HS-5 (cell line): ENCODE results near the gene PCDHA8.
"Not testable (repeated sequence)": the region's sequence is repeated elsewhere in the genome, so short reads cannot be mapped to it uniquely, and the experiment has no call there.

Experiments used
- DNase-seq: peaks from one replicate; pipeline ENCODE4 v3.0.0-alpha.2; 2012; ENCODE audit warnings: low read depth

Gene PCDHA8

DNA sequence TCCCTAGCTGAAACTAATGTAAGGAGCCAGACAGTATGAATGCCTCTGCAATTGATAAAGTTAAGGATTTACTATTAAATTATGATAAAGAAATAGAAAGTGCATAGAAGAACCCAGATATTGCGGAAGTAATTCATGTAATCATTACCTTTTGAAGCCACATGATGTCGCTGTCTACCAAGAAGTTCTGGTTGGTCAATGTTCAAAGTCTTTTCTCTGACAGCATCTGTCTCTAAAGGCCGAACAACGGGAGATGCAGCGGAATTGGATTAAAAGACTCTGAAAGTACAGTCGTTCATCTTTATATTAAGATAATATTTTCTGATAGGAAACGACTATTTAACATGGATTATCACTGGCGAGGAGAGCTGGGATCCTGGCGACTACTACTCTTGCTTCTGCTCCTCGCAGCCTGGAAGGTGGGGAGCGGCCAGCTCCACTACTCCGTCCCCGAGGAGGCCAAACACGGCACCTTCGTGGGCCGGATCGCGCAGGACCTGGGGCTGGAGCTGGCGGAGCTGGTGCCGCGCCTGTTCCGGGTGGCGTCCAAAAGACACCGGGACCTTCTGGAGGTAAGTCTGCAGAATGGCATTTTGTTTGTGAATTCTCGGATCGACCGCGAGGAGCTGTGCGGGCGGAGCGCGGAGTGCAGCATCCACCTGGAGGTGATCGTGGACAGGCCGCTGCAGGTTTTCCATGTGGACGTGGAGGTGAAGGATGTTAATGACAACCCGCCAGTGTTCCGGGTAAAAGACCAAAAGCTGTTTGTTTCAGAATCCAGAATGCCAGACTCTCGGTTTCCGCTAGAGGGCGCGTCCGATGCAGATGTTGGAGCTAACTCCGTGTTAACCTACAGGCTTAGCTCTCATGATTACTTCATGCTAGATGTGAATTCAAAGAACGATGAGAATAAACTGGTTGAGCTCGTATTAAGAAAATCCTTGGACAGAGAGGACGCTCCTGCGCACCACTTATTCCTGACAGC is at the start of gene PCDHA8:
Gene PCDHA8, plus strand, starts transcription at position 210 of the 985 bp plus-strand sequence. Its CDS starts 135 bp downstream, at position 345.
- DNase-seq = no peak

DNA sequence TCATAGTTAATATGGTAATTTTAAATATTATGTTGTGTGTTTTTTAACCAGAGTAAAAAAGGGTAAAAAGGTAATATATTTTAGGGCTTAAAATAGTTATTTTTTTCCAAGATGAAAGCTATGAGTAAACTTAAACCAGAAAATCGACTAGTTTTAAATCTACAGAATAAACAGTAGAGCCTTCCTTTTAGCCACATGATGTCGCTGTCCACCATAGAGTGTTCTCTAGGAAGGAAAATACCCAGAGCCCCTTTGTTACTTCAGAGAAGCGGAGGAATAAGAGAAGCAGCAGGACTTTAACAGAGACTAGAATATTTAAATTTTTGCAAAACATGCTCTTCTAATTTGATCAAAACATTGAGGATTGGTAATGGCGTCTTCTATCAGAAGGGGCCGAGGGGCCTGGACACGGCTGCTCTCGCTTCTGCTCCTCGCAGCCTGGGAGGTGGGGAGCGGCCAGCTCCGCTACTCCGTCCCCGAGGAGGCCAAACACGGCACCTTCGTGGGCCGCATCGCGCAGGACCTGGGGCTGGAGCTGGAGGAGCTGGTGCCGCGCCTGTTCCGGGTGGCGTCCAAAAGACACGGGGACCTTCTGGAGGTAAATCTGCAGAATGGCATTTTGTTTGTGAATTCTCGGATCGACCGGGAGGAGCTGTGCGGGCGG is 46.3 kb upstream of the PCDHA8 start, which contains the start of gene PCDHA2:
Gene PCDHA2, plus strand, starts transcription at position 258 of the 664 bp plus-strand sequence.
- no peak for DNase-seq

DNA sequence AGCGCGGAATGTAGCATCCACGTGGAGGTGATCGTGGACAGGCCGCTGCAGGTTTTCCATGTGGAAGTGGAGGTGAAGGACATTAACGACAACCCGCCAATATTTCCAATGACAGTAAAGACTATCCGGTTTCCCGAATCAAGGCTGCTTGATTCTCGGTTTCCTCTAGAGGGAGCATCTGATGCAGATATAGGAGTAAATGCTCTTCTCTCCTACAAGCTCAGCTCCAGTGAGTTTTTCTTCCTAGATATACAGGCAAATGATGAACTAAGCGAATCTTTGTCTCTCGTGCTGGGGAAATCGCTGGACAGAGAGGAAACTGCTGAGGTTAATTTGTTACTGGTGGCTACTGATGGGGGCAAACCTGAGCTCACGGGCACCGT is 45.7 kb upstream of the PCDHA8 start:
- DNase-seq = no peak

DNA sequence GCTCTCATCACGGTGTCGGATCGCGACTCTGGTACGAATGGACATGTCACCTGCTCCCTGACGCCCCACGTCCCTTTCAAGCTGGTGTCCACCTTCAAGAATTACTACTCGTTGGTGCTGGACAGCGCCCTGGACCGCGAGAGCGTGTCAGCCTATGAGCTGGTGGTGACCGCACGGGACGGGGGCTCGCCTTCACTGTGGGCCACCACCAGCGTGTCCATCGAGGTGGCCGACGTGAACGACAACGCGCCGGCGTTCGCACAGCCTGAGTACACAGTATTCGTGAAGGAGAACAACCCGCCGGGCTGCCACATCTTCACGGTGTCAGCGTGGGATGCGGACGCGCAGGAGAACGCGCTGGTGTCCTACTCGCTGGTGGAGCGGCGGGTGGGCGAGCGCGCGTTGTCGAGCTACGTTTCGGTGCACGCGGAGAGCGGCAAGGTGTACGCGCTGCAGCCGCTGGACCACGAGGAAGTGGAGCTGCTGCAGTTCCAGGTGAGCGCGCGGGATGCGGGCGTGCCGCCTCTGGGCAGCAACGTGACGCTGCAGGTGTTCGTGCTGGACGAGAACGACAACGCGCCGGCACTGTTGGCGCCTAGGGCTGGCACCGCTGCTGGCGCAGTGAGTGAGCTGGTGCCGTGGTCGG is 44.8 kb upstream of the PCDHA8 start:
- DNase-seq = not testable (repeated sequence)

- no peak for DNase-seq
These were observed 44.3 kb upstream of the PCDHA8 start for GRCh38 chr5:140796718-140797095.

- DNase-seq = no peak
These were observed 40.0 kb upstream of the PCDHA8 start, which contains the start of gene PCDHA3 for GRCh38 chr5:140800816-140801493. Gene PCDHA3, plus strand, starts transcription at chr5:140801057.

DNA sequence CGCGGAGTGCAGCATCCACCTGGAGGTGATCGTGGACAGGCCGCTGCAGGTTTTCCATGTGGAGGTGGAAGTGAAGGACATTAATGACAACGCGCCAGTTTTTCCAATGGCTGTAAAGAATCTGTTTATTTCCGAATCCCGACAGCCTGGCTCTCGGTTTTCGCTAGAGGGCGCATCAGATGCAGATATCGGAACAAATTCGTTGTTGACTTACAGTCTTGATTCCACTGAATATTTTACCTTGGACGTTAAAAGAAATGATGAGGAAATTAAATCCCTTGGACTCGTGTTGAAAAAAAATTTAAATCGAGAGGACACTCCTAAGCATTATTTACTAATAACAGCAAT is 39.5 kb upstream of the PCDHA8 start:
- no peak for DNase-seq

GRCh38 chr5:140802381-140802780 is 38.6 kb upstream of the PCDHA8 start:
- not testable (repeated sequence) for DNase-seq

GRCh38 chr5:140802781-140803271 is 38.2 kb upstream of the PCDHA8 start:
- no peak for DNase-seq

DNA sequence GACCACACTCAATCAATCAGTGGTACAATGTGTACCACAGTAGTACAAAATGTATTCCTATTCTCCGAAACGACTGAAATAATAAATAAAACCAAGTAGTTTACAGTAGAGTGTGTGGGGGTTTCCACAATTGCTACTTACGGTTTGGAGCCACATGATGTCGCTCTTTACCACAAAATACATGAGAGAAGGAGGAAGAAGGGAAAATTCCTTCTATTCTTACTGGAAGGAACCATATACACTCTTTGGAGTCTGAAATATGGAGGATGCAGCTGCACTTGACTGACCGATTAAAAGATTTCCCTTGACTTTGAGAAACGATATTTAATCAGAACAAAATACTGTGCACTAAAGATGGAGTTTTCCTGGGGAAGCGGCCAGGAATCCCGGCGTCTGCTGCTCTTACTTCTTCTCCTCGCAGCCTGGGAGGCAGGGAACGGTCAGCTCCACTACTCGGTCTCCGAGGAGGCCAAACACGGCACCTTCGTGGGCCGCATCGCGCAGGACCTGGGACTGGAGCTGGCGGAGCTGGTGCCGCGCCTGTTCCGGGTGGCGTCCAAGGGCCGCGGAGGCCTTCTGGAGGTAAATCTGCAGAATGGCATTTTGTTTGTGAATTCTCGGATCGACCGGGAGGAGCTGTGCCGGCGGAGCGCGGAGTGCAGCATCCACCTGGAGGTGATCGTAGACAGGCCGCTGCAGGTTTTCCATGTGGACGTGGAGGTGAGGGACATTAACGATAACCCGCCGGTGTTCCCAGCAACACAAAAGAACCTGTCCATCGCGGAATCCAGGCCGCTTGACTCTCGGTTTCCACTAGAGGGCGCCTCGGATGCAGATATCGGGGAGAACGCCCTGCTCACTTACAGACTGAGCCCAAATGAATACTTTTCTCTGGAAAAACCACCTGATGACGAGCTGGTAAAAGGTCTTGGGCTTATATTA is 33.9 kb upstream of the PCDHA8 start, which contains the start of gene PCDHA4:
Gene PCDHA4, plus strand, starts transcription at position 235 of the 942 bp plus-strand sequence.
- no peak for DNase-seq

GRCh38 chr5:140808241-140808888 is 32.6 kb upstream of the PCDHA8 start:
- DNase-seq = not testable (repeated sequence)

GRCh38 chr5:140808889-140809291 is 32.1 kb upstream of the PCDHA8 start:
- no peak for DNase-seq

DNA sequence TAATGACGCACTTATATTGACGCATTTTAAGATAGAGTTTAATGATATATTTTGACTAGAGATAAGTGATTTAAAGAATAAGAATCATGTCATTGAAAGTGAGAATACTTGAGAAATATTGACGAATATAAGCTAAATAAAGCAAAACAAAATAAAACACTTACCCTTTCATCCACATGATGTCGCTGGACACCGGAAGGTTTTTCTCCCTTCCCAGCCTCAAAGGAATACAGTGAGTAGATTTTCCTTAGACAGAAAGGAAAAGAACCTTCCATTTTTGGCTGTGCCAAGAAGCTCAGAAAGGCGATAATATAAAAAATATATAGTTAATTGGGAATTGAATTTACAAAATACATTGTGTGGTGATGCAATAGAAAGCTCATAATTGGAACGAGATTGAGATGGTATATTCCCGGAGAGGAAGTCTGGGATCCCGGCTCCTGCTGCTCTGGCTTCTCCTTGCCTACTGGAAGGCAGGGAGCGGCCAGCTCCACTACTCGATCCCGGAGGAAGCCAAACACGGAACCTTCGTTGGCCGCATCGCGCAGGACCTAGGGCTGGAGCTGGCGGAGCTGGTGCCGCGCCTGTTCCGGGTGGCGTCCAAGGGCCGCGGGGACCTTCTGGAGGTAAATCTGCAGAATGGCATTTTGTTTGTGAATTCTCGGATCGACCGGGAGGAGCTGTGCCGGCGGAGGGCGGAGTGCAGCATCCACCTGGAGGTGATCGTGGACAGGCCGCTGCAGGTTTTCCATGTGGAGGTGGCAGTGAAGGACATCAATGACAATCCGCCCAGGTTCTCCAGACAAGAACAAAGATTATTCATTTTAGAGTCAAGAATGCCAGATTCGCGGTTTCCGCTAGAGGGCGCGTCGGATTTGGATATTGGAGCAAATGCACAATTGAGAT is 19.4 kb upstream of the PCDHA8 start, which contains the start of gene PCDHA5:
Gene PCDHA5, plus strand, starts transcription at position 239 of the 906 bp plus-strand sequence.
- no peak for DNase-seq

DNA sequence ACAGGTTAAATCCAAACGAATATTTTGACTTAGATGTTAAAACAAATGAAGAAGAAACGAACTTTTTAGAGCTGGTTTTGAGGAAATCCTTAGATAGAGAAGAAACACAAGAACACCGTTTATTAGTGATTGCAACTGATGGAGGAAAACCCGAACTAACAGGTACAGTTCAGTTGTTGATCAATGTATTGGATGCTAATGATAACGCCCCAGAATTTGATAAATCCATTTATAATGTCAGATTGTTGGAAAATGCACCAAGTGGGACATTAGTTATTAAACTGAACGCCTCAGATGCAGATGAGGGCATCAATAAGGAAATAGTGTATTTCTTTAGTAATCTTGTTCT is 18.7 kb upstream of the PCDHA8 start:
- DNase-seq = no peak

- DNase-seq = not testable (repeated sequence)
These were observed 18.0 kb upstream of the PCDHA8 start for GRCh38 chr5:140822969-140823368.

GRCh38 chr5:140823475-140823874 is 17.5 kb upstream of the PCDHA8 start:
- no peak for DNase-seq

DNA sequence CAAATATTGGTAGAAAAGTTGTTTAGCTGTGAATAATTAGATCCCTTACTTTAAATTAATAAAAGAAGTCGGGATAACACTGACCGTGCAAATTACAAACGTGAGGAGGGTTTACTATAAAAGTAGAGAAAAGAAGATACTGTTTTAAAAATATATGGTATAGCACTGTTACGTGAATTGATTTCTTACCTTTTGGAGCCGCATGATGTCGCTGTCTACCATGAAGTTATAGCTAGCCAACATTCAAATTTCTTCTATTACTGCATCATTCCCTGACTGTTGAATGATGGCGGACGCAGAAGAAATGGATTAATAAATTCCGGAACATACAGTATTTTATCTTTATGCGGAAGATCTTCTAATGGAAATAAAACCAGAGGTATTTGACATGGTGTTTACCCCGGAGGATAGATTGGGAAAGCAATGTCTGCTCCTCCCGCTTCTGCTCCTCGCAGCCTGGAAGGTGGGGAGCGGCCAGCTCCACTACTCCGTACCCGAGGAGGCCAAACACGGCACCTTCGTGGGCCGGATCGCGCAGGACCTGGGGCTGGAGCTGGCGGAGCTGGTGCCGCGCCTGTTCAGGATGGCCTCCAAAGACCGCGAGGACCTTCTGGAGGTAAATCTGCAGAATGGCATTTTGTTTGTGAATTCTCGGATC is 13.2 kb upstream of the PCDHA8 start, which contains the start of gene PCDHA6:
Gene PCDHA6, plus strand, starts transcription at position 257 of the 658 bp plus-strand sequence. Its CDS starts 132 bp downstream, at position 389.
- DNase-seq = no peak

DNA sequence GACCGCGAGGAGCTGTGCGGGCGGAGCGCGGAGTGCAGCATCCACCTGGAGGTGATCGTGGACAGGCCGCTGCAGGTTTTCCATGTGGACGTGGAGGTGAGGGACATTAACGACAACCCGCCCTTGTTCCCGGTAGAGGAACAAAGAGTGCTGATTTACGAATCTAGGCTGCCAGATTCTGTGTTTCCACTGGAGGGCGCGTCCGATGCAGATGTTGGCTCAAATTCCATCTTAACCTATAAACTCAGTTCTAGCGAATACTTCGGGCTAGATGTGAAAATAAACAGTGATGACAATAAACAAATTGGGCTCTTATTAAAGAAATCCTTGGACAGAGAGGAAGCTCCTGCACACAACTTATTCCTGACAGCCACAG is 12.6 kb upstream of the PCDHA8 start:
- DNase-seq = no peak
